ENCODE data around the gene PDE10A. TPM values are rescaled to one million over a fixed set of nuclear protein-coding genes. Genes with fewer than 3 reads are reported as not detected.

PDE10A gene
- total RNA-seq, 6 experiments from 2014 or later = 1.2 to 2.0 (median 1.6) TPM; not detected in 2

- DNase-seq = no peak
- peaks cover 18% of the 10 kb centered on the region for H3K9me3 Mint-ChIP-seq
- H3K4me1 Mint-ChIP-seq (ENCODE audit: low read depth) = no peaks in the 10 kb centered on the region
- H3K4me3 Mint-ChIP-seq = no peak overlapping the region
- H3K27me3 Mint-ChIP-seq (ENCODE audit: insufficient read depth) = no peaks in the 10 kb centered on the region
- no peak for TF ChIP-seq CTCF (IDR thresholded peaks at IDR 0.05)
- H3K36me3 Mint-ChIP-seq (ENCODE audit: low read depth) = peaks cover 4% of the 10 kb centered on the region; the same call in 1 of the 2 replicates
- H3K27ac Mint-ChIP-seq = no peak overlapping the region
Observed at GRCh38 chr6:165653196-165653595, 9.8 kb downstream of the PDE10A start.

- peaks cover 4% of the 10 kb centered on the region; the same call in 1 of the 2 replicates for H3K36me3 Mint-ChIP-seq (ENCODE audit: low read depth)
- no peak for TF ChIP-seq CTCF (IDR thresholded peaks at IDR 0.05)
- H3K27me3 Mint-ChIP-seq (ENCODE audit: insufficient read depth) = no peaks in the 10 kb centered on the region
- no peak overlapping the region for H3K27ac Mint-ChIP-seq
- H3K4me3 Mint-ChIP-seq = no peak overlapping the region
- peaks cover 17% of the 10 kb centered on the region for H3K9me3 Mint-ChIP-seq
- no peak for DNase-seq
- no peaks in the 10 kb centered on the region for H3K4me1 Mint-ChIP-seq (ENCODE audit: low read depth)
Observed at GRCh38 chr6:165652766-165653165, 10.3 kb downstream of the PDE10A start.

GRCh38 chr6:165649166-165650137 lies 13.6 kb downstream of the PDE10A start:
- Mint-ChIP-seq H3K4me3 (no peak overlapping the region), H3K27ac (no peak overlapping the region), H3K4me1 (ENCODE audit: low read depth) (no peaks in the 10 kb centered on the region), H3K36me3 (ENCODE audit: low read depth) (peaks cover 8% of the 10 kb centered on the region; the same call in 1 of the 2 replicates), H3K9me3 (peaks cover 37% of the 10 kb centered on the region), H3K27me3 (ENCODE audit: insufficient read depth) (no peaks in the 10 kb centered on the region)
- DNase-seq = no peak
- TF ChIP-seq CTCF (IDR thresholded peaks at IDR 0.05) = no peak

GRCh38 chr6:165647041-165647440 lies 16.0 kb downstream of the PDE10A start:
- H3K27ac Mint-ChIP-seq = no peak overlapping the region
- no peaks in the 10 kb centered on the region for H3K27me3 Mint-ChIP-seq (ENCODE audit: insufficient read depth)
- H3K9me3 Mint-ChIP-seq = peaks cover 54% of the 10 kb centered on the region
- DNase-seq = no peak
- H3K4me3 Mint-ChIP-seq = no peak overlapping the region
- no peaks in the 10 kb centered on the region for H3K4me1 Mint-ChIP-seq (ENCODE audit: low read depth)
- TF ChIP-seq CTCF (IDR thresholded peaks at IDR 0.05) = no peak
- H3K36me3 Mint-ChIP-seq (ENCODE audit: low read depth) = peaks cover 8% of the 10 kb centered on the region; the same call in 1 of the 2 replicates

- Mint-ChIP-seq H3K4me1 (ENCODE audit: low read depth) (no peaks in the 10 kb centered on the region), H3K4me3 (no peak overlapping the region), H3K9me3 (peaks cover 59% of the 10 kb centered on the region), H3K27me3 (ENCODE audit: insufficient read depth) (no peaks in the 10 kb centered on the region), H3K27ac (no peak overlapping the region), H3K36me3 (ENCODE audit: low read depth) (peaks cover 8% of the 10 kb centered on the region; the same call in 1 of the 2 replicates)
- no peak for TF ChIP-seq CTCF (IDR thresholded peaks at IDR 0.05)
- no peak for DNase-seq
Observed at GRCh38 chr6:165645919-165646318, 17.1 kb downstream of the PDE10A start.
